ENCODE results near the gene FN3KRP. TPM values are rescaled to one million over a fixed set of nuclear protein-coding genes. Genes with fewer than 3 reads are reported as not detected.

Gene FN3KRP
- total RNA-seq, 2 donors from 2014 or later, result 9.8 to 15.6 TPM

DNA sequence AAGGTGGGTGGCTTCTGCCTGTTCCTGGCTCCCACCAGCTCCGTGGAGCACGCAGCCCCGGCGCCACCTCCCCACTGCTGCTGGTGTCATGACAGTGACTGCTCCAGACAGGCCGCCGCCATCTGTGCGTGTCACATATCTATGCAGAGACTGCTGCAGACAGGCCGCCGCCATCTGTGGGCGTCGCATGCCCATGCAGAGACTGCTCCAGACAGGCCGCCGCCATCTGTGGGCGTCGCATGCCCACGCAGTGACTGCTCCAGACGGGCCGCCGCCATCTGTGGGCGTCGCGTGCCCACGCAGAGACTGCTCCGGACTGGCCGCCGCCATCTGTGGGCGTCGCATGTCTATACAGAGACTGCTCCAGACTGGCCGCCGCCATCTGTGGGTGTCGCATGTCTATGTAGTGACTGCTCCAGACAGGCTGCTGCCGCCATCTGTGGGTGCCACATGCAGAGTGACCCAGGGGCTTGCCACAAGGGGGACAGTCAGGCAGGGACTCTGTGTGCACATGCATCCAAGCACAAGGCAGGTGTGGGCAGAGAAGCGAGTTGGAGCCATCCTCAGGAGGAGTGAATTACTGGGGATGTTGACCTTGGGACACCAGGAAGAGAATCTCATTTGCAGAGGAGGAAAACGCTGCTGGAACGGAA lies 3.3 kb upstream of the FN3KRP start:
- H3K36me3 ChIP-seq, result no peaks in the 10 kb centered on the region
- H3K9me3 ChIP-seq, result no peaks in the 10 kb centered on the region
- no peak overlapping the region for H3K4me3 ChIP-seq
- no peak for ATAC-seq (ENCODE audit: insufficient number of reproducible peaks, low FRiP score, low read depth)
- TF ChIP-seq, protein P1, sequence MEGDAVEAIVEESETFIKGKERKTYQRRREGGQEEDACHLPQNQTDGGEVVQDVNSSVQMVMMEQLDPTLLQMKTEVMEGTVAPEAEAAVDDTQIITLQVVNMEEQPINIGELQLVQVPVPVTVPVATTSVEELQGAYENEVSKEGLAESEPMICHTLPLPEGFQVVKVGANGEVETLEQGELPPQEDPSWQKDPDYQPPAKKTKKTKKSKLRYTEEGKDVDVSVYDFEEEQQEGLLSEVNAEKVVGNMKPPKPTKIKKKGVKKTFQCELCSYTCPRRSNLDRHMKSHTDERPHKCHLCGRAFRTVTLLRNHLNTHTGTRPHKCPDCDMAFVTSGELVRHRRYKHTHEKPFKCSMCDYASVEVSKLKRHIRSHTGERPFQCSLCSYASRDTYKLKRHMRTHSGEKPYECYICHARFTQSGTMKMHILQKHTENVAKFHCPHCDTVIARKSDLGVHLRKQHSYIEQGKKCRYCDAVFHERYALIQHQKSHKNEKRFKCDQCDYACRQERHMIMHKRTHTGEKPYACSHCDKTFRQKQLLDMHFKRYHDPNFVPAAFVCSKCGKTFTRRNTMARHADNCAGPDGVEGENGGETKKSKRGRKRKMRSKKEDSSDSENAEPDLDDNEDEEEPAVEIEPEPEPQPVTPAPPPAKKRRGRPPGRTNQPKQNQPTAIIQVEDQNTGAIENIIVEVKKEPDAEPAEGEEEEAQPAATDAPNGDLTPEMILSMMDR (IDR thresholded peaks at IDR 0.05), result no peak
- no peak for DNase-seq (ENCODE audit: low spot score)
- no peak overlapping the region for H3K27ac ChIP-seq
- no peaks in the 10 kb centered on the region for H3K27me3 ChIP-seq (replicated peaks; ENCODE audit: insufficient read depth)
- peaks cover 4 to 17% of the 10 kb centered on the region in 2 donors for H3K4me1 ChIP-seq (ENCODE audit: control insufficient read depth in 1 of 2, low read depth in 2 of 2)

DNA sequence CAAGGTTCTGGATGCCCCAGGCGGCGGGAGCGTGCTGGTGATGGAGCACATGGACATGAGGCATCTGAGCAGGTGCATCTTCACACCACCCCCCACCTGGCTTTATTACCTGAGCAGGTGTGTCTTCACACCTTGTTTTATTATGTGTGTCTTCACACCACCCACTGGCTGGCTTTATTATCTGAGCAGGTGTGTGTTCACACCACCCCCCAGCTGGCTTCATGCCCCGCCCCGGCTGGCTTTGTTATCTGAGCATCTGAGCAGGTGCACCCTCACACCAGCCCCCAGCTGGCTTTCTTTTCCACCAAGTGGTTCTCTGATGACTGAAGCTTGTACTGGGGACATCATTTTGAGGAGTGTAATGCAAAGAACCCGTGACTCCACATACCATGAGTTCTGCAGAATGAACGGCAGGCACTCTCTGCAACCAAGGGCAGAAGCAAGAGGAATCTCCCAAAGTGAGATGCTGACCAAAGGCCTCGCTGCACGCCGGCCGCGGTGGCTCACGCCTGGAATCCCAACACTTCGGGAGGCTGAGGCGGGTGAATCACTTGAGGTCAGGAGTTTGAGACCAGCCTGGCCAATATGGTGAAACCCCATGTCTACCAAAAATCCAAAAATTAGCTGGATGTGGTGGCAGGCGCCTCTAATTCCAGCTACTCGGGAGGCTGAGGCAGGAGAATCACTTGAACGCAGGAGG lies 2.6 kb downstream of the FN3KRP start:
- peaks cover 4 to 20% of the 10 kb centered on the region in 2 donors for H3K4me1 ChIP-seq (ENCODE audit: control insufficient read depth in 1 of 2, low read depth in 2 of 2)
- no peaks in the 10 kb centered on the region for H3K9me3 ChIP-seq
- TF ChIP-seq, protein P1 (IDR thresholded peaks at IDR 0.05), result no peak
- no peak for ATAC-seq (ENCODE audit: insufficient number of reproducible peaks, low FRiP score, low read depth)
- H3K27ac ChIP-seq, result no peak overlapping the region
- H3K27me3 ChIP-seq (replicated peaks; ENCODE audit: insufficient read depth), result no peaks in the 10 kb centered on the region
- no peak for DNase-seq (ENCODE audit: low spot score)
- H3K36me3 ChIP-seq, result peaks cover 22% of the 10 kb centered on the region
- no peak overlapping the region for H3K4me3 ChIP-seq

DNA sequence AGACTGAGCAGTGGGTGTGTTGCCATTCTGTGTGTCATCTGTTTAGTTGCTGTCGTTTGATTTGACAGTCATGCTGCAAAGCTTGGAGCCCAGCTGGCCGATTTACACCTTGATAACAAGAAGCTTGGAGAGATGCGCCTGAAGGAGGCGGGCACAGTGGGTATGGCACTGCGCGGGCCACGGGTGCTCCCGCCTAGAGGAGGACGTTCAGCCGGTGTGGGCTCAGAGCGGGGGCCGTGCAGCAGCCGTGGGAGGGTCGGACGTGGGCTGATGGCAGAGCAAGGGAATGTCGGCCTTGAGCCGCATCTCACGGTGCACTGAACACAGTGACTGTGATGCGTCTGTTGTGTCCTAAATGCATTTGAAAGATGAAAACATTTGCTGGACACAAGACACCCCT lies 3.7 kb downstream of the FN3KRP start:
- H3K27ac ChIP-seq, result no peak overlapping the region
- ATAC-seq (ENCODE audit: insufficient number of reproducible peaks, low FRiP score, low read depth) (no peak), DNase-seq (ENCODE audit: low spot score) (no peak)
- no peak overlapping the region for H3K4me3 ChIP-seq
- H3K27me3 ChIP-seq (replicated peaks; ENCODE audit: insufficient read depth), result no peaks in the 10 kb centered on the region
- H3K9me3 ChIP-seq, result no peaks in the 10 kb centered on the region
- H3K36me3 ChIP-seq, result peaks cover 22% of the 10 kb centered on the region
- TF ChIP-seq, protein P1 (IDR thresholded peaks at IDR 0.05), result no peak
- peaks cover 4 to 20% of the 10 kb centered on the region in 2 donors for H3K4me1 ChIP-seq (ENCODE audit: control insufficient read depth in 1 of 2, low read depth in 2 of 2)

DNA sequence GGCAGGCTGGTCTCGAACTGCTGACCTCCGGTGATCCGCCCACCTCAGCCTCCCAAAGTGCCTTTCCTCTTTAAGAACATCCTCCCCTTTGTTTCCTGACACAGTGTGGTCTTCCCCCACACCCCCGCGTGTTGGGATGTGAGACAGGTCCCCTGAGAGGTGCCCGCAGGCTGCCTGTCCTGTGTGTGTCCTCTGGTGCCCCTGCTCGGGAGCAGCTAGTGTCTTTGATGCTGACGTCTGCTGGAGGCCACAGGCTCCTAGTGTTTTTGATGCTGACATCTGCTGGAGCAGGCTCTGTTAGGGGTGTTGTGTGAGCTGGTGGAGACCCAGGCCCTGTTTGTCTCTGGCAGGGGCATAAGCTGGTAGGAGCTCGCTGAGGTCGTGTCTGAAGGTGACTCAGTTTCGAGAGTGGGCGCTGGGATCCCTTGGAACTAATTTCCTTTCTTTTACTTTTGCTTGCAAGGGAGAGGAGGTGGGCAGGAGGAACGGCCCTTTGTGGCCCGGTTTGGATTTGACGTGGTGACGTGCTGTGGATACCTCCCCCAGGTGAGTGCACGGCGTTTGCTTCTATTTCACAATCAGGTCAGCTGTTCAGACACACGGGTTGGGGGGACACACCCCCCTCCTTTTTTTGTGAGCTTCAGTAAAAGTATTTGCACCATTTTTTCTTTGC lies 6.0 kb downstream of the FN3KRP start:
- TF ChIP-seq, protein P1 (IDR thresholded peaks at IDR 0.05), result no peak
- peaks cover 25% of the 10 kb centered on the region for H3K36me3 ChIP-seq
- ATAC-seq (ENCODE audit: insufficient number of reproducible peaks, low FRiP score, low read depth) (no peak), DNase-seq (ENCODE audit: low spot score) (no peak)
- no peak overlapping the region for H3K27ac ChIP-seq
- H3K4me1 ChIP-seq (ENCODE audit: control insufficient read depth in 1 of 2, low read depth in 2 of 2), result peaks cover 4 to 10% of the 10 kb centered on the region in 2 donors
- no peaks in the 10 kb centered on the region for H3K27me3 ChIP-seq (replicated peaks; ENCODE audit: insufficient read depth)
- no peaks in the 10 kb centered on the region for H3K9me3 ChIP-seq
- no peak overlapping the region for H3K4me3 ChIP-seq

DNA sequence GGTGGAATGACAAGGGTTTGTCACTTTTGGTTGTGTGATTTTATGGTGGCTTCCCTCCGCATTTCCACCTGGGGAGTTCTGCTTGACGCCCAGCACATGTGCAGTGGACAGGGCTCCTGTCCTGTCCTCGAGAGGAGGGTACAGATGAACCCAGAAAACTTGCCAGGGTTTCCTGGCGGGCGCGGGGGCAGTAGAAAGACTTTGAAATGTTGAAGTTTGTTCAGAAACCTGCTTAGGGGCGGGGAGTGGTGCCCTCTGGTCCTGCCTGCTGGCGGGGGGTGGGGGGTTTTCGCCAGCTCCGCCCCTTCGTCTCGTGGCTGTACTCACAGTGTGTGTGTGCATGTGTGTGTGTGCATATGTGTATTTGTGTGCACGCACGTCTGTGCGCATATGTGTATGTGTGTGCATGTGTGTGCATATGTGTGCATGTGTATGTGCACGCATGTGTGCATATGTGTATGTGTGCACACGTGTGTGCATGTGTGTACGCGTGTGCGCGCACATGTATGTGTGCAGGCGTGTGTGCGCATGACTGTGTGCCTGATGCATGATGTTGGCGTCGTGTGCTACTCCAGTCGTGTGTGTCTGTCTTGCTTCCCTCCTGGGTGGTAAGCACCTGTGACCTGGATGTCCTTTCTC lies 6.8 kb downstream of the FN3KRP start:
- H3K27ac ChIP-seq, result no peak overlapping the region
- H3K36me3 ChIP-seq, result peaks cover 25% of the 10 kb centered on the region
- ATAC-seq (ENCODE audit: insufficient number of reproducible peaks, low FRiP score, low read depth), result no peak
- H3K4me1 ChIP-seq (ENCODE audit: control insufficient read depth in 1 of 2, low read depth in 2 of 2), result peaks cover 0 to 2% of the 10 kb centered on the region in 2 donors
- H3K4me3 ChIP-seq, result no peak overlapping the region
- TF ChIP-seq, protein P1 (IDR thresholded peaks at IDR 0.05), result no peak
- H3K27me3 ChIP-seq (replicated peaks; ENCODE audit: insufficient read depth), result no peaks in the 10 kb centered on the region
- H3K9me3 ChIP-seq, result no peaks in the 10 kb centered on the region
- DNase-seq (ENCODE audit: low spot score), result no peak
